ENCODE results near the gene KLC1. TPM values are rescaled to one million over a fixed set of nuclear protein-coding genes. Genes with fewer than 3 reads are reported as not detected.

The KLC1 gene
- total RNA-seq, 5 donors from 2014 or later (not counting 1 experiment from before 2014, with no cell fraction given) = 177 to 241 (median 219) TPM

DNA sequence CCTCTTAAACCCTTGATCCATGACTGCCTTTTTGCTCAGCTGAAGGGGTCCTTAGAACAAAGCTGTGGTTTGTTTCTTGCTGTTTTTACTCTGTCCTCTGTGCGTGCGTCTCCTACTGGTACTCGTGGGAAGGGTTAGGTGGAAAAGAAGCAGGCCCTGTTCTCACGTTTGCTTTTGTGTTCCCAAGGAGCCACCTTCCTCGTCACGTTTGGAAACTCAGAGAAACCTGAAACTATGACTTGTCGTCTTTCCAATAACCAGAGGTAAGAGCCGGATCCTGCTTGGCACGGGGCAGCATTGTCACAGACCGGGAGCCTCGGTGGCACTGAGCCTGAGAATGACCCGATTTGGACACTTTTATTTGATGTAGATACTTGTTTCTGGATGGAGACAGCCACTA is 99.7 kb downstream of the KLC1 start:
- H3K27me3 Mint-ChIP-seq = no peaks in the 10 kb centered on the region
- 94% methylated on average over 11 of the region's 12 CpGs for WGBS (ENCODE audit: insufficient coverage)
- POLR2A ChIA-PET = no interaction called here

DNA sequence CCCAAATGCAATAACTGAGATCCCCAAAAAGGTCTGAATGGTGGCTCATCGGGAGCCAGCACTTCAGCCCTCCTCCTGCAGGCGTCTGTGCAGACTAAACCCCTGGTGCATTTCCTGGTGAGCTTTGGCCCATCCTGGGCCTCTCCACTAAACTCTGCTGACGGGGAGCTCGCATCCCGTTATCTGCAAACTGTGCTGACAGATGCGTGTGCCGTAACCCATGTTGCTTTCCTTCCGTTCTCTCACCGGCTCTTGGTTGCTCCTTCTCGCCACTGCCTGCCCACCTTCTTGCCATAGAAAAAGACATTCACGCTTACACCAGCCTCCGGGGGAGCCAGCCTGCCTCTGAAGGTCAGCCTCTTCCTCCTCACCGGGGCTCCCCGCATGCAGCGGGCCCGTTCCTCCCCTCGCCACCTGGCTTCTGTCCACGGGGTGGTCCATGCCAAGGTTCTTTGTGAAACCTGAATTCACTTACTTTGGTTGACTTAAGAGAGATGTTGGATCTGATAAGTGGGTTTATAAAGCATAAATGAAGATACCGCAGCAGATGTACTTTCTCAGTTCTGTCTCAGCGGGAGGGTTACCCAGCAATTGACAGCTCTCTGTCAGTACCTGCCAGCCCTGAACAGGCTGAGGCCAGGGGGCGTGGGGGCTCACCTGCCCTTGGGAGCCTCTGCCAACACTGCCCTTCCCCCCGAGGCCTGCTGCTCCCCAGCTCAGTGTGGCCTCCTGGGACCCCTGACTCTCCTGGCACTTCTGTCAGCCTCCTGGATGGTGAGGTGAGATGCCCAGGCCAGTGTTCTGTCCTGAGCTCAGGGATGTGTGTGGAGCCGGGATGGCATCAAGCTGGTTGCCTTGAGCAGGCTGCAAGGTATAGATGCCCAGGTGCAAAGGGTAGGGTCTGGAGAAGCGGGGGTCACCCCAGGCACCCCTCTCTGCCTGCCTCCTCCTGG is 100.8 kb downstream of the KLC1 start:
- Mint-ChIP-seq H3K4me3 (no peak overlapping the region), H3K27ac (no peak overlapping the region), H3K27me3 (no peaks in the 10 kb centered on the region), H3K4me1 (no peaks in the 10 kb centered on the region), H3K9me3 (no peaks in the 10 kb centered on the region), H3K36me3 (peaks cover 21% of the 10 kb centered on the region)
- WGBS (ENCODE audit: insufficient coverage) = 91% methylated on average over 18 of the region's 24 CpGs
- Histone ChIP-seq H3K4me3 (ENCODE audit: control insufficient read depth in 1 of 2, extremely low read depth in 1 of 2, low read length in 1 of 2) (no peak overlapping the region), H3K27ac (ENCODE audit: low read length) (no peak overlapping the region), H3K9me3 (no peaks in the 10 kb centered on the region), H3K36me3 (ENCODE audit: control insufficient read depth in 2 of 2, extremely low read depth in 1 of 2, insufficient read depth in 1 of 2, low read length in 1 of 2) (peaks cover 11 to 25% of the 10 kb centered on the region in 2 donors), H3K27me3 (replicated peaks in 1 of 2; ENCODE audit: control insufficient read depth in 2 of 2, extremely low read depth in 1 of 2, insufficient read depth in 2 of 2, low read length in 1 of 2) (no peaks in the 10 kb centered on the region), H3K4me1 (ENCODE audit: control insufficient read depth in 1 of 2, extremely low read depth in 1 of 2, insufficient read depth in 2 of 2, low read length in 2 of 2) (no peaks in the 10 kb centered on the region)
- POLR2A ChIA-PET = no interaction called here
- no peak for ATAC-seq (replicated peaks in 1 of 4)
- DNase-seq = no peak
- CTCF ChIA-PET = no interaction called here

More for the DNA sequence above, 99.7 kb downstream of the KLC1 start:
- peaks cover 12 to 23% of the 10 kb centered on the region in 2 donors for H3K36me3 ChIP-seq (ENCODE audit: control insufficient read depth in 2 of 2, extremely low read depth in 1 of 2, insufficient read depth in 1 of 2, low read length in 1 of 2)
- H3K27me3 ChIP-seq (replicated peaks in 1 of 2; ENCODE audit: control insufficient read depth in 2 of 2, extremely low read depth in 1 of 2, insufficient read depth in 2 of 2, low read length in 1 of 2) = no peaks in the 10 kb centered on the region
- CTCF ChIA-PET = no interaction called here
- no peak overlapping the region for H3K4me3 ChIP-seq (ENCODE audit: control insufficient read depth in 1 of 2, extremely low read depth in 1 of 2, low read length in 1 of 2)
- no peak for ATAC-seq (replicated peaks in 1 of 4)
- Mint-ChIP-seq H3K4me3 (no peak overlapping the region), H3K36me3 (peaks cover 18% of the 10 kb centered on the region), H3K9me3 (no peaks in the 10 kb centered on the region), H3K4me1 (no peaks in the 10 kb centered on the region), H3K27ac (no peak overlapping the region)
- no peak overlapping the region for H3K27ac ChIP-seq (ENCODE audit: low read length)
- no peak for DNase-seq
- no peaks in the 10 kb centered on the region for H3K9me3 ChIP-seq
- no peaks in the 10 kb centered on the region for H3K4me1 ChIP-seq (ENCODE audit: control insufficient read depth in 1 of 2, extremely low read depth in 1 of 2, insufficient read depth in 2 of 2, low read length in 2 of 2)

DNA sequence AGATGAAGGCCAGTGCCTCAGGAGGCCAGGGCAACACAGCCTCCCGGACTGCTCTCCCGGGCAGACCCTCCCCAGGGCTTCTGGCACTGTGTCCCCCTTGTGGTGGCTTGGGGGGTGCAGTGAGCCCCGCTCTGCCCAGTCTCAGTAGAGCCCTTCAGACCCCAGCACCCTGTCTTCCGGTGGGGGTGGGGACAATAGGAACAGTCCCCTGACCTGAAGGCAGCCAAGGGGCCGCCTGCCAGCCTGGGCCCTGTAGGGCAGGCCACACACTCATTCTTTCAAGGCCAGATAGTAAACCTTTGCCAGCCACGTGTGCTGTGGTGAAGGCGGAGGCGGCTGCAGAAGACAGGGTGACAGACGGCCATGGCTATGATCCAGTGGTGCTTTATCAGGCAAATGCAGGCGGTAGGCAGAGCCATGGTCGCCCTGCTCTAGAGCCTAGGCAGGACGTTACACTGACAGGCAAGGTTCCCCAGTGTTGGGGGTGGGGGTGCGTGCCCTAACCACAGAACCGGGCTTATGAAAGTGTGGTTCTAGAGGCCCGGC is 101.6 kb downstream of the KLC1 start:
- H3K36me3 Mint-ChIP-seq = peaks cover 21% of the 10 kb centered on the region
- no peaks in the 10 kb centered on the region for H3K27me3 Mint-ChIP-seq
- no peak overlapping the region for H3K27ac Mint-ChIP-seq
- DNase-seq (no peak), ATAC-seq (replicated peaks in 1 of 4) (no peak)
- H3K9me3 Mint-ChIP-seq = no peaks in the 10 kb centered on the region
- H3K4me3 Mint-ChIP-seq = no peak overlapping the region
- Histone ChIP-seq H3K27ac (ENCODE audit: low read length) (no peak overlapping the region), H3K9me3 (no peaks in the 10 kb centered on the region), H3K4me3 (ENCODE audit: control insufficient read depth in 1 of 2, extremely low read depth in 1 of 2, low read length in 1 of 2) (no peak overlapping the region), H3K27me3 (replicated peaks in 1 of 2; ENCODE audit: control insufficient read depth in 2 of 2, extremely low read depth in 1 of 2, insufficient read depth in 2 of 2, low read length in 1 of 2) (no peaks in the 10 kb centered on the region), H3K36me3 (ENCODE audit: control insufficient read depth in 2 of 2, extremely low read depth in 1 of 2, insufficient read depth in 1 of 2, low read length in 1 of 2) (peaks cover 15 to 28% of the 10 kb centered on the region in 2 donors), H3K4me1 (ENCODE audit: control insufficient read depth in 1 of 2, extremely low read depth in 1 of 2, insufficient read depth in 2 of 2, low read length in 2 of 2) (no peaks in the 10 kb centered on the region)
- no peaks in the 10 kb centered on the region for H3K4me1 Mint-ChIP-seq
- CTCF ChIA-PET = no interaction called here
- WGBS (ENCODE audit: insufficient coverage) = 93% methylated on average over 11 of the region's 15 CpGs
- POLR2A ChIA-PET = no interaction called here

DNA sequence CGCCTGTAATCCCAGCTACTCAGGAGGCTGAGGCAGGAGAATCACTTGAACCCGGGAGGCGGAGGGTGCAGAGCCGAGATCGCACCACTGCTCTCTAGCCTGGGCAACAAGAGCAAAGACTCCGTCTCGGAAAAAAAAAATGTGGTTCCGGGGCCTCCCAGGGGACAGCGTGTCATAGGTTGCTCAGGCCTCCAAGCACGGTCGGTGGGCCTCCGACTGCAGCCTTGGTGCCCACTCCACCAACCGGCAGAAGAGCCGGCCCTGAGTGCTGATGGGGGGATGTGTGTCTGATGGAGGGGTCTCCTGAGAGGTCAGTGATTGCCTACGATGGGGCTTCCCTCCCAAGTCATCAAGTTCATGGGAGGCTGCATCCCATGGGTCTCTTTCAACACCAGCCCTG is 102.5 kb downstream of the KLC1 start:
- ChIA-PET POLR2A (no interaction called here), CTCF (no interaction called here)
- ATAC-seq (replicated peaks in 1 of 4) (no peak), DNase-seq (no peak)
- no peaks in the 10 kb centered on the region for H3K27me3 ChIP-seq (replicated peaks in 1 of 2; ENCODE audit: control insufficient read depth in 2 of 2, extremely low read depth in 1 of 2, insufficient read depth in 2 of 2, low read length in 1 of 2)
- Mint-ChIP-seq H3K4me1 (no peaks in the 10 kb centered on the region), H3K36me3 (peaks cover 21% of the 10 kb centered on the region), H3K9me3 (no peaks in the 10 kb centered on the region), H3K4me3 (no peak overlapping the region), H3K27me3 (no peaks in the 10 kb centered on the region), H3K27ac (no peak overlapping the region)
- no peak overlapping the region for H3K4me3 ChIP-seq (ENCODE audit: control insufficient read depth in 1 of 2, extremely low read depth in 1 of 2, low read length in 1 of 2)
- H3K36me3 ChIP-seq (ENCODE audit: control insufficient read depth in 2 of 2, extremely low read depth in 1 of 2, insufficient read depth in 1 of 2, low read length in 1 of 2) = peaks cover 17 to 34% of the 10 kb centered on the region in 2 donors
- no peaks in the 10 kb centered on the region for H3K9me3 ChIP-seq
- H3K4me1 ChIP-seq (ENCODE audit: control insufficient read depth in 1 of 2, extremely low read depth in 1 of 2, insufficient read depth in 2 of 2, low read length in 2 of 2) = no peaks in the 10 kb centered on the region
- no peak overlapping the region for H3K27ac ChIP-seq (ENCODE audit: low read length)
- WGBS (ENCODE audit: insufficient coverage) = 98% methylated on average over 5 of the region's 15 CpGs

DNA sequence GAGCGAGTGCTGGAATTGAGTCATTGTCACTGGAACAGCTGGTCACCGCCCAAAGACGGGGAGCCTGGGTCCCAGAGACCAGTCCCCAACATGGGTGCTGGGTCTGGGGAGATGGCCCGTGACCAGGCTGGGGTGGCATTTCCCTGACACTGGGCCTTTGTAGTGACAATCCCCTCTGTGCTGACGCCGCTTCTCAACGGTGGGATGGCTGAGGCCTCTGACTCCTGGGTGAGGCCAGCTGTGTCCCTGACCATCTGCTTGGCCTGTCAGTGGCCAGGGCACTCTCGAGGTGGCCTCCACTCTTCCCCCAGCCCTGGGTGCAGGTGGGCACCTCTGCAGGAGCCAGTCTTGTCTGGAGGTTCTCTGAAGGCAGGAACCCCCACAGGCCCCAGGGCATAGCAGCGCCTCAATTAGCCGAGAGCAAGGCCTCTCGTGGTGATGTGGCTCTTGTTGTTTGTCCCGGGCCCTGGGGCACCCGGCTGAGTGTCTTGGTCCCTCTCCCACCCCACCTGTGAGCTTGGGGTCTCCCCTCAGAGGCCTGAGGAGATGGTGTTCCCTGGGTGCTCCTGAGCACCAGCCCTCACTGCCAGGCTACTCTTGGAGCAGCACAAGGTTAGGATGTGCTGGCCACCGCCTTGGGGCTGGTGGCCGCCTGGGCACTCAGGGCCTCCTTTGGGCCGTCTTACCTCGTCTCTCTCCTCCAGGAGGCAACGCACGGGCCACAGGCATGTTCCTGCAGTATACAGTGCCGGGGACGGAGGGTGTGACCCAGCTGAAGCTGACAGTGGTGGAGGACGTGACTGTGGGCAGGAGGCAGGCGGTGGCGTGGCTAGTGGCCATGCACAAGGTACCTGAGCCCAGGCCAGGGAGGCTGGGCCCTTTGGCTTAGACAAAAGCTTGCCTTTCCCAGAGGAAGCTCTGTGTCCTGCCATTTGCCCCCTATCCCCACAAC is 103.2 kb downstream of the KLC1 start:
- Histone ChIP-seq H3K36me3 (ENCODE audit: control insufficient read depth in 2 of 2, extremely low read depth in 1 of 2, insufficient read depth in 1 of 2, low read length in 1 of 2) (peaks cover 17 to 41% of the 10 kb centered on the region in 2 donors), H3K9me3 (no peaks in the 10 kb centered on the region), H3K4me1 (ENCODE audit: control insufficient read depth in 1 of 2, extremely low read depth in 1 of 2, insufficient read depth in 2 of 2, low read length in 2 of 2) (no peaks in the 10 kb centered on the region), H3K27ac (ENCODE audit: low read length) (no peak overlapping the region), H3K4me3 (ENCODE audit: control insufficient read depth in 1 of 2, extremely low read depth in 1 of 2, low read length in 1 of 2) (no peak overlapping the region), H3K27me3 (replicated peaks in 1 of 2; ENCODE audit: control insufficient read depth in 2 of 2, extremely low read depth in 1 of 2, insufficient read depth in 2 of 2, low read length in 1 of 2) (no peaks in the 10 kb centered on the region)
- ATAC-seq (replicated peaks in 1 of 4) (no peak), DNase-seq (no peak)
- CTCF ChIA-PET = no interaction called here
- no peak overlapping the region for H3K27ac Mint-ChIP-seq
- no peak overlapping the region for H3K4me3 Mint-ChIP-seq
- H3K9me3 Mint-ChIP-seq = no peaks in the 10 kb centered on the region
- WGBS (ENCODE audit: insufficient coverage) = 97% methylated on average over 19 of the region's 24 CpGs
- POLR2A ChIA-PET = no interaction called here
- H3K4me1 Mint-ChIP-seq = no peaks in the 10 kb centered on the region
- H3K36me3 Mint-ChIP-seq = peaks cover 26% of the 10 kb centered on the region
- H3K27me3 Mint-ChIP-seq = no peaks in the 10 kb centered on the region

DNA sequence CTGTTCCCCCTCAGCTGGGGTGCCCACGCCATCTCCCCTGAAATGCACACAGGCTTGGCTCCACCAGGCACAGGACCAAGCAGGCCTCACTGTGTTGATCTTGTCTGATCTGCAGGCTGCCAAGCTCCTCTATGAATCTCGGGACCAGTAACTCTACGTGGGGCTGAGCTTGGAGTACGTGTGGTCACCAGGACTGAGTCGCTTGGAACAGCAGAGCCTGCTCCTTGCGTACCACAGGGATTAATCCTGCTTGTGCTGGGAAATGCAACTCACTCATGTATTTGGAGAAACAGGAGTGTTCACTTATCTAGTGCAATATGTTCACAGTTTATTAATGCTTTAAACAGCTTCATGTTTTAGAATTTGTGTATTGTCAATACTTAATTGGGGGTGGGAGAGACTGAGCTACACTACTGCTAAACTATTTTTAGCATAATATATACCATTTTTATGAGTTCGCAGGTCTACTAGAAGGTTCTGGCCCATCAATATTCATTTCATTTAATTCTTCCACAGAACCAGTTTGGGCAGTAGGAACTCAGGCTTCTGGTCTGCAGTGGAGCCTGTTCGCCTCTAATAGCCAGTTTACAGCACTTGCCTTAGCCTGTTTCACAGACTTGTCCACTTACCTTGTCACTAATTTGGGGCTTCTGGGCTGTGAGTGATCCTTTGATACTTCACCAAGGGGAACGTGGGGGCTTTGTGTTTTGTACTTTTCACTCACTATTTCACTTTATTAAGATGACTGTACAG is 104.0 kb downstream of the KLC1 start:
- ChIA-PET CTCF (interaction anchor here in 1 of 2 donors (0.6 kb wide), 1 partner anchor 1176 kb away, joined by 3 read pairs; no protein-coding TSS in a partner anchor), POLR2A (no interaction called here)
- Histone ChIP-seq H3K4me1 (ENCODE audit: control insufficient read depth in 1 of 2, extremely low read depth in 1 of 2, insufficient read depth in 2 of 2, low read length in 2 of 2) (no peaks in the 10 kb centered on the region), H3K9me3 (no peaks in the 10 kb centered on the region), H3K4me3 (ENCODE audit: control insufficient read depth in 1 of 2, extremely low read depth in 1 of 2, low read length in 1 of 2) (no peak overlapping the region), H3K27me3 (replicated peaks in 1 of 2; ENCODE audit: control insufficient read depth in 2 of 2, extremely low read depth in 1 of 2, insufficient read depth in 2 of 2, low read length in 1 of 2) (no peaks in the 10 kb centered on the region), H3K36me3 (ENCODE audit: control insufficient read depth in 2 of 2, extremely low read depth in 1 of 2, insufficient read depth in 1 of 2, low read length in 1 of 2) (peaks cover 17 to 38% of the 10 kb centered on the region in 2 donors), H3K27ac (ENCODE audit: low read length) (no peak overlapping the region)
- H3K27ac Mint-ChIP-seq = no peak overlapping the region
- DNase-seq = no peak
- peaks cover 30% of the 10 kb centered on the region for H3K36me3 Mint-ChIP-seq
- H3K4me1 Mint-ChIP-seq = no peaks in the 10 kb centered on the region
- H3K4me3 Mint-ChIP-seq = no peak overlapping the region
- no peaks in the 10 kb centered on the region for H3K27me3 Mint-ChIP-seq
- H3K9me3 Mint-ChIP-seq = no peaks in the 10 kb centered on the region
- no peak for ATAC-seq (replicated peaks in 1 of 4)
- 94% methylated on average over 2 of the region's 9 CpGs for WGBS (ENCODE audit: insufficient coverage)

All from T-cell (primary cell).